IMR-90 (cell line): ENCODE data around the gene U2SURP.

Experiments used
- BHLHE40 ChIP-seq: fragments of 150-350 bp; IDR thresholded peaks from 2 replicates; pipeline ENCODE4 v1.6.1; 2016; ENCODE audit warnings: mild to moderate bottlenecking, low read depth, low read length
- CHD1 ChIP-seq: IDR thresholded peaks from 2 replicates; pipeline ENCODE4 v1.6.1; 2012; ENCODE audit warnings: low read depth, low read length, improper control_type of control experiment
- MAFK ChIP-seq: IDR thresholded peaks from 2 replicates; pipeline ENCODE4 v1.6.1; 2012; ENCODE audit warnings: low read depth, low read length, improper control_type of control experiment
- POLR2A ChIP-seq: IDR thresholded peaks from 2 replicates; pipeline ENCODE4 v1.6.1; 2012; ENCODE audit warnings: mild to moderate bottlenecking, low read depth, low read length
- RAD21 ChIP-seq: IDR thresholded peaks from 2 replicates; pipeline ENCODE4 v1.6.1; 2012; ENCODE audit warnings: low read length, improper control_type of control experiment
- SMC3 ChIP-seq: fragments of 150-350 bp; IDR thresholded peaks from 2 replicates; pipeline ENCODE4 v1.6.1; 2016; ENCODE audit warnings: low read depth, mild to moderate bottlenecking, antibody characterized with exemption, low read length, moderate library complexity
- TF ChIP-seq, protein P1 (sequence below): conservative IDR thresholded peaks from 2 replicates; pipeline ENCODE4 v1.5.1; 2012; ENCODE audit warnings: mild to moderate bottlenecking, low read depth, low read length, improper control_type of control experiment

DNA sequence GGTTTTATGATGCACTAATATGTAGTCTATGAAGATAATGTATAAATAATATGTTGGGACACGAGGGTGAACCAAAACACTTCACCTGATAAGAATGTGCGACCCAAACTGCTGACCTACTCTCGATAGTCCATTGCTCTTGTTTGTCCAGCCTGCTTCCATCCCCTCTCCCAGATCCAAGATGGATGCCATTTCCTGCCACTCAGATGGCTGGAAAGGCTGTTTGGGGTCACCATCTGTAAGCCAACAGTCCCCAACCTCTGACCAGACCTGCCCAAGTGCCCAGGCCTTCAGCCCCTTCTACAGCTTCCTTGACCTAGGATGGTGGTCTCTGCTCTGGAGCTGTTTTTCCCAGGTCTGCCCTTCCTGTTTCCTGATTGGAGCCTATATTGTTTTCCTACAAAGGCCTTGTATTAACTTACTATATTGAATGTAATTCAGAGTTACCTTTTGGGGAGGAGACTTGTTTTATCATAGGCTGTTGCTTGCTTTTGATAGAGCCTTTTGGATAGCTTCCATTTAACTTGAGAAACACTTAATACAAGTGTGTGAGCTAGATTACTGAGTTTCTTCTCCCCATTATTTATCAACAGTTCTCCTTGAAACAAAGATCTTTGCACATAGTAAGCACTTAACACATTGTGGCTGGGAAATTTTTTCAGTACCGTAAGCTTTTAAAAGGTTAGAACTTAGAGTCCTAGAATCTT is 32.9 kb upstream of the U2SURP start:
- TF ChIP-seq, protein P1, sequence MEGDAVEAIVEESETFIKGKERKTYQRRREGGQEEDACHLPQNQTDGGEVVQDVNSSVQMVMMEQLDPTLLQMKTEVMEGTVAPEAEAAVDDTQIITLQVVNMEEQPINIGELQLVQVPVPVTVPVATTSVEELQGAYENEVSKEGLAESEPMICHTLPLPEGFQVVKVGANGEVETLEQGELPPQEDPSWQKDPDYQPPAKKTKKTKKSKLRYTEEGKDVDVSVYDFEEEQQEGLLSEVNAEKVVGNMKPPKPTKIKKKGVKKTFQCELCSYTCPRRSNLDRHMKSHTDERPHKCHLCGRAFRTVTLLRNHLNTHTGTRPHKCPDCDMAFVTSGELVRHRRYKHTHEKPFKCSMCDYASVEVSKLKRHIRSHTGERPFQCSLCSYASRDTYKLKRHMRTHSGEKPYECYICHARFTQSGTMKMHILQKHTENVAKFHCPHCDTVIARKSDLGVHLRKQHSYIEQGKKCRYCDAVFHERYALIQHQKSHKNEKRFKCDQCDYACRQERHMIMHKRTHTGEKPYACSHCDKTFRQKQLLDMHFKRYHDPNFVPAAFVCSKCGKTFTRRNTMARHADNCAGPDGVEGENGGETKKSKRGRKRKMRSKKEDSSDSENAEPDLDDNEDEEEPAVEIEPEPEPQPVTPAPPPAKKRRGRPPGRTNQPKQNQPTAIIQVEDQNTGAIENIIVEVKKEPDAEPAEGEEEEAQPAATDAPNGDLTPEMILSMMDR = no peak
- TF ChIP-seq CHD1 = no peak
- no peak for TF ChIP-seq POLR2A
- TF ChIP-seq RAD21 = no peak
- no peak for TF ChIP-seq SMC3
- no peak for TF ChIP-seq MAFK
- no peak for TF ChIP-seq BHLHE40
